Chondrocyte (in vitro differentiated cells): ENCODE results near the gene VSX1. TPM values are rescaled to one million over a fixed set of nuclear protein-coding genes. Genes with fewer than 3 reads are reported as not detected.

Experiments
- DNase-seq: peaks from one replicate; pipeline ENCODE4 v3.0.0; 2021; ENCODE audit warnings: mixed read lengths, low spot score
- H3K27ac Mint-ChIP-seq: one replicate; pipeline ENCODE4 v1.8.0; 2021; ENCODE audit warnings: mild to moderate bottlenecking, moderate library complexity, mixed read lengths; ENCODE audit not compliant: unreplicated experiment
- H3K27me3 Mint-ChIP-seq: 2 replicates; pipeline ENCODE4 v1.8.0; 2021; ENCODE audit warnings: low read depth, mixed read lengths
- H3K36me3 Mint-ChIP-seq: 2 replicates; pipeline ENCODE4 v1.8.0; 2021; ENCODE audit warnings: low read depth, mixed read lengths
- H3K4me1 Mint-ChIP-seq: 2 replicates; pipeline ENCODE4 v1.8.0; 2021; ENCODE audit warnings: low read depth, mild to moderate bottlenecking, mixed read lengths
- H3K4me3 Mint-ChIP-seq: one replicate; pipeline ENCODE4 v1.8.0; 2021; ENCODE audit warnings: mild to moderate bottlenecking, moderate library complexity, mixed read lengths; ENCODE audit not compliant: unreplicated experiment
- H3K9me3 Mint-ChIP-seq: 2 replicates; pipeline ENCODE4 v1.8.0; 2021; ENCODE audit warnings: low read depth, mixed read lengths
- CTCF ChIP-seq: fragments of 200-600 bp; sonication (generic); IDR thresholded peaks from 2 replicates; pipeline ENCODE4 v1.5.0; 2021; ENCODE audit warnings: antibody characterized with exemption, mild to moderate bottlenecking, moderate library complexity
- total RNA-seq: library from RNA; stranded (reverse); gene quantifications from 3 replicates; pipeline ENCODE4 v1.2.1, GENCODE V29; 2021

VSX1 gene
- total RNA-seq, 1 donor from 2014 or later: not detected

GRCh38 chr20:25058051-25058846 is 23.7 kb downstream of the VSX1 start, which contains the start of gene ACSS1:
ACSS1 (minus strand) TSS chr20:25058139; CDS start chr20:25058102, 37 bp downstream.
- peaks cover 34% of the 10 kb centered on the region for H3K27me3 Mint-ChIP-seq
- TF ChIP-seq CTCF: no peak
- DNase-seq: peak; percentile 72
- no peaks in the 10 kb centered on the region for H3K9me3 Mint-ChIP-seq
- peaks cover 35% of the 10 kb centered on the region for H3K4me1 Mint-ChIP-seq
- H3K4me3 Mint-ChIP-seq: peak within 1 kb of the TSS; percentile 71
- H3K27ac Mint-ChIP-seq: peak within 1 kb of the TSS; percentile 68
- H3K36me3 Mint-ChIP-seq: no peaks in the 10 kb centered on the region

GRCh38 chr20:25057234-25058050 is 24.5 kb downstream of the VSX1 start:
- DNase-seq: peak; percentile 93
- no peaks in the 10 kb centered on the region for H3K36me3 Mint-ChIP-seq
- peak overlapping the region; percentile 68 for H3K27ac Mint-ChIP-seq
- H3K9me3 Mint-ChIP-seq: no peaks in the 10 kb centered on the region
- H3K4me3 Mint-ChIP-seq: peak overlapping the region; percentile 71
- peak; percentile 32 for TF ChIP-seq CTCF
- peaks cover 42% of the 10 kb centered on the region for H3K4me1 Mint-ChIP-seq
- peaks cover 27% of the 10 kb centered on the region for H3K27me3 Mint-ChIP-seq

GRCh38 chr20:25056690-25057233 is 25.2 kb downstream of the VSX1 start:
- H3K27me3 Mint-ChIP-seq: peaks cover 20% of the 10 kb centered on the region

GRCh38 chr20:25055711-25056495 is 26.0 kb downstream of the VSX1 start:
- no peak for DNase-seq
- no peak for TF ChIP-seq CTCF
- H3K9me3 Mint-ChIP-seq: no peaks in the 10 kb centered on the region
- no peak overlapping the region for H3K27ac Mint-ChIP-seq
- H3K4me3 Mint-ChIP-seq: peak overlapping the region; percentile 71
- H3K36me3 Mint-ChIP-seq: no peaks in the 10 kb centered on the region
- peaks cover 12% of the 10 kb centered on the region for H3K27me3 Mint-ChIP-seq
- peaks cover 50% of the 10 kb centered on the region for H3K4me1 Mint-ChIP-seq

More at GRCh38 chr20:25056690-25057233, 25.2 kb downstream of the VSX1 start:
- Mint-ChIP-seq H3K4me1 (peaks cover 48% of the 10 kb centered on the region), H3K27ac (peak overlapping the region; percentile 68), H3K36me3 (no peaks in the 10 kb centered on the region), H3K9me3 (no peaks in the 10 kb centered on the region), H3K4me3 (peak overlapping the region; percentile 71)
- DNase-seq: peak; percentile 86
- no peak for TF ChIP-seq CTCF
